NCI-H226 (cell line): ENCODE data around the gene IRX1.

ENCODE experiments used
- DNase-seq: peaks from one replicate; pipeline ENCODE4 v3.0.0-alpha.2; 2015

The IRX1 gene

DNA sequence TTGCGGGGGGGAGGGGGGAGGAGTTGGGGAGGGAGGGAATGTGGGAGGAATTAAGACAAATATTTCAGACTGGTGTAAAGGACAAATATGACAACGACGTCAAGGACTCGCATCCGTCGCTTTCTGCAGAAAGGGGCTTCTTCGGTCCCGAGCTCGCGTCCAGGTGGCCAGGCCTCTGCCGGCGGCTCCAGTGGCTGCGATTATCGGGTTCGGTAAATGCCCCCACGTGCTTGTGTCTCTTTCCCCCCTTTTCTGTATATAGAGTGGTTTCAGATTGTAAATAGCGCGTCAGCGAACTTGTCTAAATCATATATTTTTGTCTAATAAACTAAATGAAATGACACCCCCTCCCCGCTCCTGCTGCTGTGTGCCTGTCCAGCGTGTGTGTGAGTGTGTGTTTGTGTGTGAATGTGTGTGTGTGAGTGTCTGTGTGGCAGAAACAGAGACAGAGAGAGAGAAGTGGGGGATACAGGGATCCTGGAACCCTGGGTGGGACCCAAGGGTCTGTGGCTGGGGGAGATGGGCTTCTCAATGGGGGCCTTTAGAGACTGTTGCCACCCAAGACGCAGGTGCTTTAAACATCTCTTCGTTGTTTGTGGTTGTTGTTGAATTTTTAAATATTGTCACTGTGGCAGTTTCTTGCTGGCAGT is 5.6 kb downstream of the IRX1 start:
- no peak for DNase-seq

DNA sequence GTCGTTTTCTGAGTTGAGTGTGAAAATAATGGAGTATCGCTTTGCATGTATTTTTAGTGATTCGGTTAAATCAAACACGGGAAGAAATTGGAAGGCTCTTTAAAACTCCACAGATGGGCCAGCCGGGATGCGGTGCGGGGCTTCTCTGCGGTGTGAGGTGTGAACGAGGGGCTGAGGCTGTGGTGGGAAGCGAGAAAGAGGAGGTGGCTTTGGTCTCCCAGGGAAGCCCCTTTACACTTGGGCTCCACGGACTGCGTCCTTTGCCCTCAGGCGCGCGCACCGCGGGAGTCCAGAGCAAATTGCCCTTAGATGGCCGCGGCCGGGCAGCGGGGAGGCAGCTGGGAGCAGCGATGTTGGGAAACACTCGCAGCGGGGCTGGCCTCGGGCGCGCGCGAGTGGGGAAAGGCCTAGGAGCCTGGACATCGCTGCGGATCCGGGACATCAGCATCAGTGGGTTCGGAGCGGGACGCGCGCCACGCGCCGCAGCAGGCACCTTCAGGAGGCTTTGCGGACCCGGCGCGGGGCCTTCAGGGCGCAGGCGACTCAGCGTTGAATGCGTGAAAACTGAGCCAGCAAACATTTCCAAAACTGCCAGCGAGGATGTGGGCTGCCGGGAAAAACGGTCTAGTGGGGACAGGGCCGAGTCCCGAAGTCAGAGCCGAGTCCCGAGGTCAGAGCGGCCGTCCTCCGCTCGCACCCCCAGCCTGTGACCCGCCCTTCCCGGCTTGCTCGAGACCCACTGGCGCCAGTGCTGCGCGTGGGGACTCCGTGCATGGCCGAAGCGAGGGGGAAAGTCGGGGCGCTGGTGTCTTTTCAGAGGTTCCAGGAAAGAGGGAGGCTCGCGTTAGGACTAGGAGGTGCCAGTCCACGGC is 6.5 kb downstream of the IRX1 start:
- DNase-seq = no peak

DNA sequence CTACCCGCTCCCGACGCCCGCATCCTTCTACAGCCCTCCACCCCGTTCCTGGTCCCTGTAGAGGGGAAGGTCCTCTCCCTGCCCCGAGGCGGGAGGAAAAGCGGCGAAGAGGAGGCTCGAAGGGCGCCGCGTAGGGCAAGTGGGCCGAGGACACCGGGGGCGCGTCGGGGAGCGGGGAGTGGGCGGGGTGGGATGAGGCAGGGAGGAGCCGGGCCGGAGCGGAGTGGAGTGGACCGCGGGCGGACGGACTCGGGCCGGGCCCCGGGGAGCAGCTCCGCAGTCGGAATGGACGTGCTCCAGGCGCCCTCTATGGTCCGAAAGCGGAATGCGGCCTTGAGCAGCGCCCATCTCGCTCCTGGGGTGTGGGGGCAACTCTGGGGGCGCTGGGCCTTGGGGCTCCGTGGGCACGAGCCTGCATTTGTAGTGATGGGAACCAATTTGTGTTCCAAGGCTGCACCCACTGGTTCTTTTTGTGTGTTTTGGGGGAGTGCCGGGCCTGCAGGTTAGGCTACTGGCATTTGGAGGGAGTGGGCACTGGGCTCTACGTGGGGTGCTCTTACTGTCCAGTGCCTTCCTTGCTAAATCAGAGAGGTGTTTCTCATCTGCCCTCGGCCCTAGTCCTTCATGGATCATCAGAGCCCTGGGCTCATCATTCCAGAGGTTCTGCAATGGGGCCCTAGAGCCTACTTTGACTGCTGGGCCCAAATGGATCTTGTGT is 7.3 kb downstream of the IRX1 start:
- DNase-seq = no peak

DNA sequence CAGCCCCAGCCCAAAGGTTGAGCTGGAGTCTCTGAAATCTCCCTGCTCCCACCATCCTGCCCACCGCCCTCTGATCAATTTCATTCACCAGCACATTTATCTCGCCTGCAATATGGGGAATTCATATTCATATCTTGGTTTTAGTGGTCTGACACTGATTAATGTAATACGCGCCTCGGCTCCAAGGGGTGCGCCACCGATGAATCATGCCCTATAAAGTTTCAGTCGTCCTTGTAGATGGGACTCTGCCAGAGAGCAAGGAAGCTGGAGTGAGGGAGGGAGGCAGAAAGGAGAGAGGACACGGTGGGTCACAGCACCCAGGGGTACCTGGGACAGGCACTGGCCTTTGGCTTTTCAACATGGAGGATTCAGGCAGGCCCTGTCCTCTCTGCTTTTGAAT is 8.9 kb downstream of the IRX1 start:
- DNase-seq = no peak

DNA sequence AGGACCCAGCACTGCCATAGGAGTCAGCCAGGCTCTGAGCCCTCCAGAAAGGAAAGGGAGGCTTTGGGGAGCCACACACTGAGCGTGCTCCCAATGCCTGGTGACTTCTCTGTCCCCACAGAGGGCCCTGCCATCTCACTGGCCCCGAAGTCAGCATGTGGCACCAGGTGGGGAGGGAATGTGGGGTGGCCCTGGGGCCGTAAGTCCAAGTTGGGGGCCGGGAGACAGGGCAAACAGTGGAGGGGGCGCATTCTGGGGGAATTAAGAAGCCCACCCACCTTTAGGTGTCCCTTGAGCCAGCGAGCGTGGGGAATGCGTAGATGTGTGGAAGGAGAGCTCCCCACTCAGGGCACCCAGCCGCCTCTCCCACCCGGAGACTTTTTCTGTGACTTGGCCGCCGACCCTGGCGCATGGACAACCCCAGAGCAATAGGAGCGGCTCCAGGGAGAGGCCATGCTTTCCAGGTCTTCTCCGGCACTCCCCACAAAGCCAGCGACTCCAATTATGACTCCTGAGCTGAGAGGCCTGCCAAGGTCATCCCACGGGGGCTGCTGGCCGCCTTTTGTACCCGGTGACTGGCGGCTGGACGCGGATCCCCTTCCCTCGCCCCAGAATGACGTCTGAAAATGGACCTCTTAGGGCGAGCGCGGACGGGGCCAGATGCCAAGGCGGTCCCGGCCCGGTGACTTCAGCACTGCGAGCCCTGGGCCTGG is 9.8 kb downstream of the IRX1 start:
- no peak for DNase-seq

DNA sequence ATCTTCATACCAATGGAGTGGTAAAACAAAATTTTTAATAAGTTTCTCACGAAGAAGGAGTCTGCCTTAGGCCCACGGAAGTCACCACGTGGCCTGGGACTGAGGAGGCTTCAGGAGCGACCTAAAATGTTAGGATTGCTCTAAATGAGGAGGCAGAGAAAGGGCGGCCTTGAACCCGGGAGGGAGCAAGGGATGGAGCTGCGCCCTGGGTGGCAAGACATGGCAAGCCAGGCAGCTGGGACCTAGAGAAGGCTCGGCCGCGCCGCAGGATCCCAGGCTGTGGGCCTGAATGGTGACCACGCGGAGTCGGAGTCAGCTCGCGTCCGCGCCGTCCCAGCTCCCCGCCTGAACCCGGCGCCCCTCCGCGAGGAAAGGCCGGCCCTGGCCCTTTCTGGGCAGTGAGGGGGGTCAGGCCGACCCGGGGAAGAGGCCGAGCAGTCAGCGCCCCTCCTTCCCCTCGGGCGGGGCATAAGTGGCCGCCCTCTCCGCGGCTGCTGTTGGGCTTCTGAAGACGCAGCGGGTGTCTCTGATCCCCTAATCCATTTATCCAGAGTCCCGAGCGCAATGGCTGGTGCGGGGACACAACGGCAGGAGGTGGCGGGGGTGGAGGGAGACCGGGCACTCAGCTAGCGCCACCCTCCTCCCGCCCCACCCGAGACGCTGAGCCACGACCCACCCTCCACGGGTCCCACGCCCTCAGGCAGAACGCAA is 10.6 kb downstream of the IRX1 start:
- no peak for DNase-seq

DNA sequence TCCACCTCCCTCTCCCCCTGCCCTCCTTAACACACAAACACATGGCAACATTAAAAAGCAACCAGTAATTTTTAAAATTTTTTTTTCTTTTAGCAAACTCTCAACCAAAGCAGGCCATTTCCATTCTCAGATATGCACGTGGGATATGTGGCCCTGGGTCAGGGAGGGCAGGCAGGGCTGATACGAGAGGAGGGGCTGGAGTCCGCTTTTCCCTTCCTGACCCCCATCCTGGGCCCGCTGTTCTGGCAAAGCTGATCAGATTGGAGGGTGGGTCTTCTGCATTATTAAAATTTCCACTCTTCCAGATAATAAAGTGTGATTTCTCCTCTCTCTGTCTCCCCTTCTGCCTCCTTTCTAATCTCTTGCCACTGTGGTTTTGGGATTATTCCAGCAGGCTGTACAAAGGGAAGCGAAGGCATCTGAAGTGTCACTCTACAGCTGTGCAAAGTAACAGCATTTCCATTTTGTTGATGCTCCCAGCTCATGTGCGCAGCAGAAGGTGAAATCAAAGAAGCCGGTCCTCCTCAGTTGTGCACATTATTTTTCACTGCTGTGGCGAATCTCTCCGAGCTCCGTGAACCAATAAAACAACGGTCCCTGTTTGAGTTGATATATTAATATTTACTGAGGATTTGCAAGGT is 12.0 kb downstream of the IRX1 start:
- no peak for DNase-seq

DNA sequence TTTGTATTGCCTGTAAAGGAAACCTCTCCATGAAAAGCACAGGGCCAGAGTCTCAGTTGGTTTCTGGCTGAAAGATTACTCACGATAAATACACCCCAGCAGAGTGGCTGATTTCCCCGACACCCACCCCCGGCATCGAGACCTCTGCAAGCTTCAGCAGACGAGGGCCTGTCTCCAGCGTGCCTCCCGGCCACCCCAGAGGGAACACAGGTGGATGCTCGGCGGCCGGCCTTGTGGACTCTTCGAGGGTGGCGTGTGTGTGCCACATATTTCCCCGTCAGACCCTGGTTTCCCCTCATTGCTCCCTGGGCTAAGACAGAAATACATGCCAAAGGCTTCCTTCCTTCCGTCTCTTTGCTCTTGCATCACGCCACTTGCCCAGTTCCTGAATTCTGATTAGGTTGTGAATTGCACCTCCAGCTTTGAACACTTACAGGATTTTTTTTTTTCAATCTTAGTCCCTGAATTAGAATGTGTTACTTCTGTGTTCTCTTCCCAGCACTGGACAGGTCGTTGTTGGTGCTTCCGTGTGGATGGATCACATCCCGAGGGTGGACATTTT is 13.6 kb downstream of the IRX1 start:
- no peak for DNase-seq

DNA sequence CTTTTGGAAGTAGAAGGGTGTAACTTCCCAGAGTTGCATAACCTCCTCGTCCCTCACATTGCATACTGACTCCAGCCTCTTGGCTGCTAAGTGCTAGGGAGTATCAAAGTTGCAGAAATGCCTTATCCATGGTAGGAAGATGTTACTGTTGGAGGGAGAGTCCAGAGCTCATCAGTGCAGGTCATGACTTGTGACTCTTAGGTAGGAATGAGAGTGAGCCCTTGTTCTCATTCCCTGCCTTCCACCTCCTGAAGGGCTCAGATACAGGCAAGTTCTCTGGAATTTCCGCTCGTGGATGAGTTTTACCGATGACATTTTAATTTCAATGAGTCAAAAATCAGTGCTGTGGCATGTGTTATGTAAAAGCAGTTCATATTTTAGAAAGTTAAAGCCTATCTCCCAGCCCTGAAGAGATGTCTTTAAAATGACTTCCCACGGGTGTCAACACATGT is 17.0 kb downstream of the IRX1 start:
- no peak for DNase-seq

DNA sequence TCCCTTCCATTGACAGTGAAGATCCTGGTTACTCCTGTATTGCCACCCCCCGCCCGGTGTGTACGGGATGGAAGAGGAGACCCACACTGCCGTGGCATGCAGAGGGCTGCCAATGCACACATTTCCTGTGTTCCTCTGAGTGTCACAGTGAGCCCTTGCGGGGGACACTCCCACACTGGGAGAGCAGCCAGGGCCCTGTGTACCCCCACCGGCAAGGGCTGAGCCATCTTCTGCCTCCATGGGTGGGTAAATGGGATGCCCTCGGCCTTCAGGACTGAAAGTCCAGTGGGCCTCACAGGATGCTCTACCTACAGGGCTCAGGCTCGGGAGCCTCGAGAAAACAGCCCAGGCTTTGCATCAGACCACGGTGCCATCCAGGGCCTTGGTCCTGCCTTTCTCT is 18.1 kb downstream of the IRX1 start:
- no peak for DNase-seq

DNA sequence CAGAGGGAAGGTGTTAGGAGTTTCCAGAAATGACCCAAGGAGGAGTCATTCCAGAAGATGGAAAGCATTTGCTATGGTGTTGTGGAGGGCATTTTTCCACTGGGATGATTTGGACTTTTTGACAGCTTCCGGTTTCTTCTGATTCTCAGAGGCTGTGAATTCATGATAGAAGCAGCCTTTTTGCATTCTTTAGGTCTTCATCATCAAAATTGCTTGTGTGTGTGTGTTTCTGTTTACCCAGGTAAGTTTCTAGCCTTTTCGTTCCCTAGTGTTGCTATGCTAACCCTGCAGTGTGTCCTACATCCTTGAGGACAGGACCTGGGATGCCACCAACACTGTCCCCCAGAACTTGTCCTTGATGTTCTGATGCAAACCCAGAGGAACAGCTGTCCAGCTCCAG is 19.6 kb downstream of the IRX1 start:
- no peak for DNase-seq

DNA sequence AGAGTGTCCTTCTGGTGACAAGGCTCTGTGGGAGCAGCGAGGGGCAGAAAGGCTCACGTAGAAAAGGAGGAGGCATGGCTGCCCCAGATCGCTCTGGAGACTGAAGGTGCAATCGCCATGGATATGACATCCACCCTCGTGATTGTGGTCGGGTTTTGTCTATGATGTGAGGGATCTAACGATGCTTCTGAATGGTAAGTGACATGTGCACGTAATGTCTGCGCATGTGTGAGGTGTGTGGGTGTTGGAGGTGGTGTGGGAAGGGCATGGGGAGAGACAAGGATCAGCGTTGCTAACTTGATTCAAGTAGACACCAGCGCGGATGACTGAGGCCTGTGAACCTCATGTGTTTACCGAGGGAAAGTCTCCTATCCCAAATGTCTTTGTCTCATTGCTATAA is 20.2 kb downstream of the IRX1 start:
- no peak for DNase-seq

DNA sequence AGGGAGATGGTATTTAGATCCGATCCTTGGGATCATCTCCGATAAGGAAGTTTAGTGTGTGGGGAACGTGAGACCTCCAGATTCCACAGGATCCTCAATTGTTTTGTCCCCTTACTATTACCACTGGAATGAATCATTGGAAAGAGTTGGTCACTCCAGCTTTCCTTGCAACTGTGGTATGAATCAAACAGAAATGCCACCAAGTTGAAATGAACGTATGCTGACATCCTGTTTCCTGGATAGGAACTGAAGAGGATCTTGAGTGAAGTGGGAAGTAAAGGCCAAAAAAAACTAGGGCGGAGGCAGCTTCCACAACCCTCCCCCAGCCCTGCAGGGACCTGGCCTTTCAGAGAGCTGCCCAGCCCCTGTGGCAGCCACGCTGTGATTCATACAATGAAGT is 23.9 kb downstream of the IRX1 start:
- no peak for DNase-seq

DNA sequence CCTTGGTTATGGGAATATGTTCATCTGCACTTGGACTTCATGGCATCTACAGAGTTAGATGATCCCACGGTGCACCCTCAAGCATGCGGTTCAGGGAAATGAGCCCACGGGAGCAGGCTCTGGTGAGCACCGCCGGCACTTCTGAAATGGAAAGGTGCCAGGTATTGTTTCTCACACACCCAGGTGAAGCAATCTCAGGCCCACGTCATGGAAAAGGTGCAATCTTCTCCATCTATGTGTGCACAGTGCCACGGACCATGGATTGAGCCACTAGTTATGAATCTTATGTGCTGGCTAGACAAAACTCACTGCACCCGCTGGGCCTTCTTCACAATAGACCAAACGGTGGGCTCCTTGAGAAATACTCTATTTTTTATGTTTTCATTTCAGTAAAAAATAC is 27.3 kb downstream of the IRX1 start:
- no peak for DNase-seq

DNA sequence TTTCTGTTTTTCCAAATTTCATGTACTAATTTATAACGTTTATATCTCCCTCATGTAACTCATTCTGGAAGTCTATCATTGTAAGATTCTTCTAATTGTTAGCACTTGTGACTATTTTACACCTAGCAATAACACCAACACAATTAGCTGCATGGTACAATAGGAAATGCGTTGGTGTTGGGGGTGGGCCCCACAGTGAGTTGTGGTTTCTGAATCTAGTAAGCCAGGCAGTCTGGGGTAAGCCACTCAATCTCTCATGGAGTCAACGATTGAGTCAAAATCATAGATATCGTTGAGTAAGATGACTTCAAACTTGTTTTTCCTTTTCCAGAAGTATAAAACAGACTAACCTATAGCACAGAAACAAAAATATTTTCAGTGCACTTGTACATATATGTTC is 30.0 kb downstream of the IRX1 start:
- no peak for DNase-seq

DNA sequence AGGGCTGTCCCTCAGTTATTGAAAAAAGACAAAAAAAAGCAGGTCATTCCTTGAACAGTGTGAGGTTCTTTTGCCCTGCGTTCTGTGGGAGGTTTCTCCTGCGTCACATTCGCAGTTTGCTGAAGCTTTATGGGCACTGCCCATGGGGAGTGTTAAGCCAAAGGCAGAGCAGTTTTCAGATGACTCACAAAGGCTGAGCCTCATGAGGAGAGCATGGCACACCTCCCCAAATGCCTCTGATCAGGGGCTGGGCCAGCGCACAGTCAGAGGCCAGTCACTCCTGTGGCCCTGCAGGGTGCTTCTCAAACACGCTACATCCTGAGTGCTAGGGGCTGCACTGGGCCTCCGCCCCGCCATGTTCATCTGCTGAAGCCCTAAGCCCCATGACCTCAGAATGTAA is 38.4 kb downstream of the IRX1 start:
- no peak for DNase-seq

DNA sequence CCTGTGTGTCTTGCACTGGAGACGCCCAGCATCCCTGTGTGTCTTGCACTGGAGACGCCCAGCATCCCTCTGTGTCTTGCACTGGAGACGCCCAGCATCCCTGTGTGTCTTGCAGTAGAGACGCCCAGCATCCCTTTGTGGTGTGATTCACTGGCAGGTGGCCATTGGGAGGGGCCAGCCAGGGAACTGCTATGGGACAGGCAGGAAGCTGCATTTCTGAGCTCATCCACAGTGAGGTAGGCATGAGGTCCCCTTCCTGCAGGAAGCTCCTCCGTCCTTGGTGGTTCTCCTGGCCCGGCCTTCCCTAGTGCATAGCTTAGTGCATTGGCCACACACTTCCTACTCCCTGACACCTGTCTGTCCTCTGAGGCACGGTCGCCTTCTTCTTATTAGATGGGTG is 43.5 kb downstream of the IRX1 start:
- DNase-seq = no peak

DNA sequence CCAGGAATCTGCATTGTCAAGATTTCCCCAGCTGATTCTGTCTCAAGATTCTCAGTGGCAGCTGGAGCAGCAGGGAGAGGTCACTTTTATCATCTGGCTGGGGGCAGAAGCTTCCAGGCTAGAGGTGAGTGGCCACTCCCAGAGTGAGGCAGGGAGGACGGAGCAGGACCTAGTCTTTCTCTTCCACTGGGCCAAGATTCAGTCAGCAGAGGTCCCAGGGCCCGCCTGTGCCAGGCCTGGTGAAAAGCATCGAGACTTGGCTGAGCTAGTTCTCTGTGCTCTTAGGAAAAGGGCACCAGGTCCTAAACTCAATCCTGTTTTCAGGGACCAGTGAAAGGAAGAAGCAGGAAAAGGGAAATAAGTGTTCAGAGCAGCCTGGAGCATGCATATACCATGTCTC is 46.6 kb downstream of the IRX1 start:
- no peak for DNase-seq

DNA sequence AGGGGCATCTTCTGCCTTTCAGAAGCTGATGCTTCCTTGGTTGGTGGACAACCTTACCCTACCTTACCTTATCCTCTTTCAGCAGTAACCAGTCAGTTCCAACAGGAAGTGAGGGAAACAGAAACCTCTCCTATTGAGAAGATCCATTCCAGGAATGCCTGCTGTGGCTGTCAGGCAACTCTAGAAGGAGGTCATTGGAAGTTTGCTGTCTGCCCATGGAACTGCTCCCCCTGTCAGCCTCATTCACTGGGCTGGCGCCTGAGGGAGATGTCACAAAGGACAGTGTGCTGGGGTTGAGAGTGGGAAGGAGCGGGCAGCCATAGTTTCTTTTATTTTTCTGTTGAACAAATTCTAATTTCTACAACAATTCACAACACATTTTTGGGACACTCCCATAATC is 54.7 kb downstream of the IRX1 start:
- no peak for DNase-seq

DNA sequence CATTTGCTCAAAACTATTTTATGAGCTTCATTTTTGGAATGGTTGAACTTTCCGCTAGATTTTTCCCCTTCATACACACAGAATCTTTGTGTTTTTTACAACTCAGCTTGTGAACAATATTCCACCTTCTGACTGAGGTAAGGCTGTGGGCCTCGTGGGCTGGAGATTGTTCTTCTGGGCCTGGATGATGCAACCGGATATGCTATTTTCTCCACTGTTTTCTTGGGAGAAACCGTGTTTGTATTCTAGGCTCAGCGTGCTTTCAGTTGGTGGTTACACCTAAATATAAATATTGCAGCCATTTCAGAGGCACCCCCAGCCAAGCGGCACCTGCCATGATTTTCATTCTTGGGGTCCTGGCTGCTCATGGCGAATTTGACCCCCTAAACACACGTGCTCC is 55.2 kb downstream of the IRX1 start:
- no peak for DNase-seq
